PC-3 (cell line): ENCODE results near the gene MLEC. TPM values are rescaled to one million over a fixed set of nuclear protein-coding genes. Genes with fewer than 3 reads are reported as not detected.

Experiments used
- ATAC-seq: fragments of 200-7000 bp; cut with Tn5 transposase; 2 replicates; pipeline ENCODE4 v1.9.1; 2020; ENCODE audit warnings: mild to moderate bottlenecking, moderate library complexity
- BruUV-seq: library from RNA; stranded (reverse); fragments of 400-500 nt; replicated peaks from 2 replicates; lab custom pipeline; 2021; lab: Mats Ljungman, UMichigan
- CTCF ChIA-PET: fragments of 300-600 bp; sonication (Branson Sonifier 250); formaldehyde crosslinking; loops from one replicate; lab custom pipeline; 2022; ENCODE audit warnings: antibody characterized with exemption; lab: Charles Lee
- POLR2A ChIA-PET: fragments of 300-600 bp; sonication (Branson Sonifier 250); formaldehyde crosslinking; loops from one replicate; lab custom pipeline; 2022; ENCODE audit warnings: antibody characterized with exemption; ENCODE audit not compliant: unreplicated experiment; lab: Charles Lee
- DNase-seq: peaks from one replicate; pipeline ENCODE4 v3.0.0-alpha.2; 2015
- H2AFZ ChIP-seq: fragments of 300-600 bp; sonication (generic); 2 replicates; pipeline ENCODE4 v1.6.0; 2016; ENCODE audit warnings: antibody characterized with exemption, low read length
- H3F3A ChIP-seq: fragments of 300-600 bp; sonication (generic); one replicate; pipeline ENCODE4 v1.6.0; 2017; ENCODE audit warnings: antibody characterized with exemption, low read length, control low read depth, mild to moderate bottlenecking; ENCODE audit not compliant: unreplicated experiment
- H3K27ac ChIP-seq: fragments of 300-600 bp; sonication (generic); 2 replicates; pipeline ENCODE4 v1.5.1; 2016; ENCODE audit warnings: mild to moderate bottlenecking, low read length
- H3K27me3 ChIP-seq: fragments of 300-600 bp; sonication (generic); 2 replicates; pipeline ENCODE4 v1.6.1; 2016; ENCODE audit warnings: low read length, mixed read lengths
- H3K36me3 ChIP-seq: fragments of 300-600 bp; sonication (generic); 2 replicates; pipeline ENCODE4 v1.6.1; 2016; ENCODE audit warnings: low read depth, mixed run types, low read length, mixed read lengths
- H3K4me1 ChIP-seq: fragments of 300-600 bp; sonication (generic); 2 replicates; pipeline ENCODE4 v1.5.1; 2016; ENCODE audit warnings: low read length; ENCODE audit not compliant: insufficient read depth
- H3K4me2 ChIP-seq: fragments of 300-600 bp; sonication (generic); 2 replicates; pipeline ENCODE4 v1.6.0; 2016; ENCODE audit warnings: low read length
- H3K4me3 ChIP-seq: fragments of 300-600 bp; sonication (generic); 2 replicates; pipeline ENCODE4 v1.5.1; 2016; ENCODE audit warnings: mild to moderate bottlenecking, low read length, mixed read lengths
- H3K79me2 ChIP-seq: fragments of 300-600 bp; sonication (generic); 2 replicates; pipeline ENCODE4 v1.6.1; 2017; ENCODE audit warnings: low read length, mixed read lengths
- H3K9ac ChIP-seq: fragments of 300-600 bp; sonication (generic); 2 replicates; pipeline ENCODE4 v1.6.0; 2016; ENCODE audit warnings: mild to moderate bottlenecking, low read length
- H3K9me2 ChIP-seq: fragments of 300-600 bp; sonication (generic); replicated peaks from 2 replicates; pipeline ENCODE4 v1.6.1; 2016; ENCODE audit warnings: mixed run types, low read length, mixed read lengths
- H3K9me3 ChIP-seq: fragments of 300-600 bp; sonication (generic); 2 replicates; pipeline ENCODE4 v1.6.1; 2016; ENCODE audit warnings: low read length, mixed read lengths
- H4K20me1 ChIP-seq: fragments of 300-600 bp; sonication (generic); 2 replicates; pipeline ENCODE4 v1.6.1; 2016; ENCODE audit warnings: low read length, mixed read lengths
- CTCF ChIP-seq: fragments of 300-600 bp; sonication (generic); conservative IDR thresholded peaks from 2 replicates; pipeline ENCODE4 v1.5.1; 2017; ENCODE audit warnings: antibody characterized with exemption, low read depth, mild to moderate bottlenecking, low read length
- EZH2 ChIP-seq: fragments of 300-600 bp; sonication (generic); IDR thresholded peaks from one replicate; pipeline ENCODE4 v1.6.1; 2017; ENCODE audit warnings: antibody characterized with exemption, mild to moderate bottlenecking, low read length; ENCODE audit not compliant: unreplicated experiment
- EZH2phosphoT487 ChIP-seq: fragments of 300-600 bp; sonication (generic); IDR thresholded peaks from 2 replicates; pipeline ENCODE4 v1.6.1; 2018; ENCODE audit warnings: mild to moderate bottlenecking, antibody characterized with exemption, low read length, borderline replicate concordance
- intact Hi-C: fragments of 100-400 bp; cut with micrococcal nuclease; formaldehyde crosslinking; loops from 2 replicates; pipeline ENCODE4 v1.9.0; 2023
- total RNA-seq: library from RNA; depleted of rRNA; stranded (reverse); fragments of >200 nt; gene quantifications from 2 replicates; pipeline ENCODE4 v1.2.3, GENCODE V29; 2014

MLEC gene
- total RNA-seq, 1 experiment from 2014 or later, result 158 TPM

GRCh38 chr12:120685522-120685921 lies 1.4 kb upstream of the MLEC start:
- Histone ChIP-seq H3K9me2 (no peaks in the 10 kb centered on the region), H3K9me3 (no peaks in the 10 kb centered on the region), H2AFZ (no peak overlapping the region; the same call in 1 of the 2 replicates), H3K79me2 (peaks cover 36% of the 10 kb centered on the region), H3K4me1 (peaks cover 24% of the 10 kb centered on the region), H3K9ac (peak overlapping the region; percentile 95), H3K27ac (no peak overlapping the region), H3K27me3 (no peaks in the 10 kb centered on the region), H3K36me3 (no peaks in the 10 kb centered on the region), H3K4me3 (peak overlapping the region; percentile 96), H4K20me1 (peaks cover 29% of the 10 kb centered on the region), H3F3A (no peaks in the 10 kb centered on the region), H3K4me2 (peak overlapping the region; percentile 98)
- no TSS peak for BruUV-seq
- ChIA-PET CTCF (no interaction called here), POLR2A (no interaction called here)
- TF ChIP-seq CTCF (no peak), EZH2phosphoT487 (no peak)
- intact Hi-C loops, result loop anchor here (5.0 kb wide), 2 partner anchors 148 to 393 kb away; partner anchors contain the start of genes RNU4-1 and RNU4-2
- ATAC-seq, result no peak
- DNase-seq, result no peak

DNA sequence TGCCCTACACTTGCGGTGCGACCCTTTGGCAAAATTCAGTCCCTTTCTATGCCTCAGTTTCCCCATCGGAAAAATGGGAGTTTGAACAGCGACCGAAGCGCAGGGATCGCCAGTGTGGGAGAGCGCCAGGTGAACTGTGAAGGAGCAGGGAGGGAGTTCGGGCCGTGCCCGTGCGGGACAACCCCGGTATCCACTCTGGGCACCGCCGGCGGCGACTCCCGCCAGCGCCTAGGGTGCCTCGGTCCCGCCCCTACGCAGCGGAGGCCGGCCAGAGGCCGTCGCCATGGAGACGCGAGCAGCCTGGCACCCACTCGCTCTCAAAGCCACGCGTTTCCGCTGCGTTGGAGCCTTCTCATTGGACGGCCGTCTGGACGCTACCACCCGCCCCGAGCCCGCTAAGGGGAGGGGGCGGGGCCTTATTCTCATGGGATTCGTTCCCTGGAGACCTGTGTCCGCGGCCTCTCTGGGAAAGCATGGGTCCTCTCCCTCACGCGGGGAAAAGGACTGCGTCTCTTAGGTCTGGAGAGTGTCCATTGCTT lies 729 bp upstream of the MLEC start:
- peak overlapping the region; percentile 95 for H3K9ac ChIP-seq
- H4K20me1 ChIP-seq, result peaks cover 36% of the 10 kb centered on the region
- ChIA-PET POLR2A (no interaction called here), CTCF (interaction anchor here (1.1 kb wide), 1 partner anchor 37 kb away, joined by 6 read pairs; no protein-coding TSS in a partner anchor)
- no peaks in the 10 kb centered on the region for H3K27me3 ChIP-seq
- H3K79me2 ChIP-seq, result peaks cover 43% of the 10 kb centered on the region
- peak overlapping the region; percentile 85 for H2AFZ ChIP-seq
- DNase-seq (peak; percentile 99), ATAC-seq (peak; percentile 81)
- intact Hi-C loops, result loop anchor here (1.0 to 5.0 kb wide), 3 partner anchors 37 to 394 kb away; partner anchors contain the start of genes RNU4-1 and RNU4-2
- H3K36me3 ChIP-seq, result no peaks in the 10 kb centered on the region
- H3K27ac ChIP-seq, result peak overlapping the region; percentile 93
- no peaks in the 10 kb centered on the region for H3F3A ChIP-seq
- H3K4me2 ChIP-seq, result peak overlapping the region; percentile 98
- H3K4me3 ChIP-seq, result peak overlapping the region; percentile 96
- no peaks in the 10 kb centered on the region for H3K9me3 ChIP-seq
- no peak for TF ChIP-seq EZH2phosphoT487
- TF ChIP-seq CTCF, result no peak
- TF ChIP-seq EZH2, result no peak
- H3K4me1 ChIP-seq, result peaks cover 31% of the 10 kb centered on the region
- H3K9me2 ChIP-seq, result no peaks in the 10 kb centered on the region
- BruUV-seq, result no TSS peak
